HG02588 (cell line): ENCODE results near the gene IMP4.
"Not testable (repeated sequence)": the region's sequence is repeated elsewhere in the genome, so short reads cannot be mapped to it uniquely, and the experiment has no call there.

ENCODE experiments used
- ATAC-seq: cut with Tn5 transposase; IDR thresholded peaks from one replicate; pipeline ENCODE4 v1.9.1; 2021; ENCODE audit warnings: mild to moderate bottlenecking, moderate library complexity; ENCODE audit not compliant: unreplicated experiment

Gene IMP4

DNA sequence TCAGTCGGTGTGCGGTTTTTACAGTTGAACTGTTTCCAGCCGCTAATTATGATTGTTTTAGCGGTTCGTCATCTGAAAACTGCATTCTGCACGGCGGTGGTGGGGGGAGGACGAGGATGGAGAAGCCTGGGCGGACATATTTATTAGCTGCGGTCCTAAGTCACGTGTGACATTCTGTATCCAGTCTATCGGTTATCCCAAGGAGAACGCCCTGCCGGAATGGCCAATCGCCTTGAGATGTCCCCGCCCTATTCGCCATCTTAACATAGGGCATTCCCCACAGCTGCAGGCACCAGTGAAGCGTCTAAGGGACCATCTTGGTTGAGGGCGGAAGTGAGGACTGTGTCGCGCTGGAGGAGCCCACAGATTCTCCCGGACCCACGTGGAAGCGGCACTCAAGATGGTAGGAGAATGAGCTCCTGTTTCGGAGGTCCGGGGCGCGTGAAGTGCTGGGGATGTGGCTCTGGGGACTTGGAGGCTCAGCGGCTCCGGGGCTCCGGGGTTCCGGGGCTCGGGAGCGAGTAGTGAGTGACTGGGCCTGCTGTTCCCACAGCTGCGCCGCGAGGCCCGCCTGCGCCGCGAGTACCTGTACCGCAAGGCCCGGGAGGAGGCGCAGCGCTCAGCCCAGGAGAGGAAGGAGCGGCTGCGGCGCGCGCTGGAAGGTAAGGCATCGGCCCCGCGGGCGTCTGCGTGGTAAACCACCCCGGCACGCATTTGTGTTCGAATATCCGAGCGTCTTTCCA, at the start of gene IMP4:
IMP4 (plus strand) TSS at position 365 of the 743 bp plus-strand sequence; CDS start at position 401, 36 bp downstream.
- ATAC-seq: peak; percentile 86

DNA sequence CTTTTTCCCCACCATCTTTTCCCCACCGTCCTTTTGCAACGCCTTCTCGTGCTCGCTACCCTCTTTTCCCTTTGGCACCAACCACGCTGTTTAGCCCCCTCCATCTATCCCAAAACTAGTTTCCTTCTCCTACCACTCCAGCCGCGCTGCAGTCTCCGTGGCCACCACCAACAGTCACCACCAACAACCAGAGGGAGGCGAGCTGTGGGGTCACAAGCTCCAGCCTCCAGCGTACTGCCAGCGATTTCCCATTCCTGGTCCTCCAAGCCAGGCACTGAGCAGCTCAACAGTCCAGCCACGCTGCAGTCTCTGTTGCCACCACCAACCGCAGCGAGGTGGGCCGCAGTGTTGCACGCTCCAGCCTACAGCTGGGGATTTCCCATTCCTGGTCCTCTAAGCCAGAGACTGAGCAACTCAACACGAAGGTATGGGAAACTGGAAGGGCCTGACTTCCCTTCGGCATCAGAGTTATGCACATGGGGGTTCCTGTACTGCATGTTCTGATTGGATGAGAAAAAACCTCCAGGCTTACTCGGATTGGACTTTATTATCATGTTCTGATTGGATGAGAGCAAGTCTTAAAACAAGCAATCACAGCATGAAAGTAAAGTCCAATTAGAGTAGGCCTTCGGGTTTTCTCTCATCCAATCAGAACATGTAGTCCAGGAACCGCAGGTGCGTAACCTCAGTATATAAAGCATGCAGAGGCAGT, 42.3 kb upstream of the IMP4 start:
- no peak for ATAC-seq

DNA sequence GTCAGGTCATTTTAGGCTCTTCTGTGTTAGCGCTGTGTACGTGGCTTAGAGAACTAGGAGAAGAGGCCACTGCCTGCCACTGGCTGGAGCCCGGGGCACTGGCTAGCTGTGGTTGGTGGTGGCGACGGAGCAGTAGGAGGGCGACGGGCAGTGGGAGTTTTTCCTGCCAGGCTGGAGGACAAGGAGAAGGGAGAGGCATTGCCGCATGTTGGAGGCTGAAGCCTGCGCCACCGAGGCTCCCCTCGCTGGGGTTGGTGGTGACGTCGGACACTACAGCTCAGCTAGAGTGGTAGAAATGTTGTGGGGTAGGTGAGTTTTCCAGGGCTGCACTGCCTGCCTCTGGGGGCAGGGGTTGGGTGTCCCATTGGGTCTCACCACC, 41.7 kb upstream of the IMP4 start:
- no peak for ATAC-seq

DNA sequence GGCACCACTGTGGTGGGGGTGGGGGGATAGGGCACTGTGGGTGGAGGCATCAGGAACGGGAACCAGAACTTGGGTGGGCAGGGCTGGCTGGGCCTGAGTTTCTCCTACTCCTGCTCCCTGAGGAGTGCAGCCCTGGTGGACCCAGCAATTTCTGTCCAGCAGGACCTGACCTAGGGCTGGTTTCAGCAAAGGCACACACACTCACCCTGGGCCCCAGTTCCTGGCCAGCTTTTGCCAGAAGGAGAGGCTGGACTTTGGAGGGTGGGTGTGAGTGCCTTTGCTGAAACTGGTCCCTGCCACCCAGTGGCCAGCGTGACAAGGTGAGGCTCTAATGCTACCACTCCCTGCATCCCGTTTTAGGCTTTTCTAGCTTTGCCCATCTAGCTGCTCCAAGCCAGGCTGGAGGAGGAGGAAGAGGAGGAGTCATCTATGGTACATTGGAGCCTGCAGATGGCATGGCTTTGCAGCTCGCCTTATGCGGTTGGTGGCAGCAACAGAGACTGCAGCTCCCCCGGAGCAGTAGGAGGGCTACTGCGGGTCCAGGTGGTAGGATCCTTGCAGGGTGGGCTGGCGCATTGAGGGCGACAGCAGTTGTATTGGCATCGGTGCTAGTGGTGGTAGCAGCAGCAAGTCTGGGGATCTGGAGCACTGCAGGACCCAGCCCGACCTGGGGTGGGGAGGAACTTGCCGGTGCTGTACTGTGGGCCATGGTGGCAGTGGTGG, 40.4 kb upstream of the IMP4 start:
- ATAC-seq: no peak

DNA sequence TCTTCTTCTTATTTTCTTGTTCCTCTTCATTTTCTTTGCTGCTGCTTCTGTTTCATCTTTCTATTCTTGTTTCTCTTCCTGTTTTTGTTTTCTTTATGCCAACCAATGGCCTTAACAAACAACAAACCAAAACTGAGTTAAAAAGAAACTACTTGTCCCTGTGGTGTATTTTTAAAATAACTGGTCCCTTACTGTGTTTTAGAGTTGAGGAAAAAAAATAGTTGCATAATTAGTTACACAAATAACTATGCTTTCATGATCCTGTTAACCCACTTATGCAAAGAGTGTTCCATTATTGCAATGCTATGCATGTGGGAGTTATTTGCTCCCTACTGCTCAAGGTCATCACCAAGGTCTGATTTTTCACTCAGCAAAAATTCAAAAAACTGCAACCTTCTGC, 39.5 kb upstream of the IMP4 start:
- ATAC-seq: peak; percentile 83

- ATAC-seq: no peak
Observed at GRCh38 chr2:130304726-130305125, 38.0 kb upstream of the IMP4 start.

- ATAC-seq: no peak
Observed at GRCh38 chr2:130307850-130308249, 34.8 kb upstream of the IMP4 start.

- peak; percentile 77 for ATAC-seq
Observed at GRCh38 chr2:130310881-130311280, 31.8 kb upstream of the IMP4 start.

- no peak for ATAC-seq
Observed at GRCh38 chr2:130313812-130314334, 28.8 kb upstream of the IMP4 start.

GRCh38 chr2:130314377-130314776, 28.3 kb upstream of the IMP4 start:
- ATAC-seq: no peak

GRCh38 chr2:130316596-130316995, 26.1 kb upstream of the IMP4 start:
- ATAC-seq: no peak

DNA sequence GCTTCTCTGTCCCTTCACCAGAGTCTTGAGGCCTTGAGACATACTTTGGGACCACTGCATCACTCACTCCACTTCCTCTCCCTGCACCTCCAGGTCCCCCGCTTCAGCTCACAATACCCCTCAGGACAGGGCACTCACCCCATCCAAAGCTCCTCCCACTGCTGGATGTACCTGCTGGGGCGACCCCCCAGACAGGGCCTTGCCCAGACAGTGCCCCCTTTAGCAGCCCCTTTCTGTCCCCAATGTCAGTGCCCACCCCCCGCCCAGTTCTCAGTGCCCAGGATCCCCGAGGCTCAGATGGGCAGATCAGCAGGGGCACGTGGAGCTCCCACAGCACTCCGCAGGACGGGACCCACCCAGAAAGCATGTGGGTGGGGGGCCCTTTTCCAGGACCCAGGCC, 23.8 kb upstream of the IMP4 start:
- ATAC-seq: no peak

- ATAC-seq: no peak
Observed at GRCh38 chr2:130319536-130319935, 23.2 kb upstream of the IMP4 start.

GRCh38 chr2:130327703-130328527, 14.8 kb upstream of the IMP4 start:
- no peak for ATAC-seq

- ATAC-seq: no peak
Observed at GRCh38 chr2:130328710-130329109, 14.0 kb upstream of the IMP4 start.

- peak; percentile 70 for ATAC-seq
Observed at GRCh38 chr2:130332271-130333073, 10.2 kb upstream of the IMP4 start.

DNA sequence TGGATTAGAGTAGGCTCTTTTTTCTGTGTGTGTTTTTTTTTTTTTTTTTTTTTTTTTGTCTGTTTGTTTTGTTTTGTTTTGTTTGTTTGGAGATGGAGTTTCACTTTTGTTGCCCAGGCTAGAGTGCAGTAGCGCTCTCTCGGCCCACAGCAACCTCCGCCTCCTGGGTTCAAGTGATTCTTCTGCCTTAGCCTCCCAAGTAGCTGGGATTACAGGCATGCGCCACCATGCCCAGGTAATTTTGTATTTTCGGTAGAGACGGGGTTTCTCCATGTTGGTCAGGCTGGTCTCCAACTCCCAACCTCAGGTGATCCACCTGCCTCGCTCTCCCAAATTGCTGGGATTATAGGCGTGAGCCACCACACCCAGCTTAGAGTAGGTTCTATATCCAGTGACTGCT, 9.4 kb upstream of the IMP4 start:
- ATAC-seq: not testable (repeated sequence)

DNA sequence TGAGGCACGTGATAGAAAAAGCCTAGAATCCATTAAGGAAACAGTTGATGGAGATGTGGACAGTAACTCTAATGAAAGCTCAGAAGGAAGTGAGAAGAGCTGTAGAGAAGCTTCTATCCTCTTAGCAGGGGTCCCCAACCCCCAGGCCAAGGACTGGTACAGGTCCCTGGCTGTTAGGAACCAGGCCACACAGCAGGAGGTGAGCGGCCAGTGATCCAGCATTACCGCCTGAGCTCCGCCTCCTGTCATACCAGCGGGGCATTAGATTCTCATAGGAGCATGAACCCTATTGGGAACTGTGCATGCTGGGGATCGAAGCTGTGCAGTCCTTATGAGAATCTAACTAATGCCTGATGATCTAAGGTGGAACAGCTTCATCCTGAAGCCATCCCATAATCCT, 8.7 kb upstream of the IMP4 start:
- no peak for ATAC-seq

- no peak for ATAC-seq
Observed at GRCh38 chr2:130335226-130335625, 7.5 kb upstream of the IMP4 start.
